Measurements from ENCODE around the gene AEN. TPM values are rescaled to one million over a fixed set of nuclear protein-coding genes. Genes with fewer than 3 reads are reported as not detected.

Gene AEN
- total RNA-seq, 1 donor from 2014 or later: 34.6 TPM

DNA sequence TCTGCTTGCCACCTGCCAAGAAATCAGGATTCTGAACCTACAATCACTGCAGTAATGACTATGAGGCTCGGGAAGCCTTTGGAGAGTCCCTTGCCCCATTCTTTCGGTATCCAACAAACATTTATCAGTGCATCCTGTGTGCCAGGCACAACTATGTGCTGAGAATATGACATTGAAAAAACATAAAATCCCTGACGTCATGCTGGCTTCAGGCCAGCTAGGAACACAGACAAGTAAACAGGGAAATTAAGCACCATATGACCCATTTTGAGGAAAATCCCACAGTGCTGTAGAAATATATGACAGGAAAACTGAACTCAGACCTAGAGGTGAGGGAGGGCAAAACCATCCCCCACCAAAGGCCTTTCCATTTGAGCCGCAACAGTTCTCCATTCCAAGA is 40.6 kb upstream of the AEN start:
- Histone ChIP-seq H3K9me3 (no peaks in the 10 kb centered on the region), H3K27ac (no peak overlapping the region), H3K4me1 (no peaks in the 10 kb centered on the region), H3K27me3 (no peaks in the 10 kb centered on the region), H3K4me3 (no peak overlapping the region), H3K36me3 (no peaks in the 10 kb centered on the region)
- DNase-seq (no peak), ATAC-seq (no peak)
- TF ChIP-seq, protein P1, sequence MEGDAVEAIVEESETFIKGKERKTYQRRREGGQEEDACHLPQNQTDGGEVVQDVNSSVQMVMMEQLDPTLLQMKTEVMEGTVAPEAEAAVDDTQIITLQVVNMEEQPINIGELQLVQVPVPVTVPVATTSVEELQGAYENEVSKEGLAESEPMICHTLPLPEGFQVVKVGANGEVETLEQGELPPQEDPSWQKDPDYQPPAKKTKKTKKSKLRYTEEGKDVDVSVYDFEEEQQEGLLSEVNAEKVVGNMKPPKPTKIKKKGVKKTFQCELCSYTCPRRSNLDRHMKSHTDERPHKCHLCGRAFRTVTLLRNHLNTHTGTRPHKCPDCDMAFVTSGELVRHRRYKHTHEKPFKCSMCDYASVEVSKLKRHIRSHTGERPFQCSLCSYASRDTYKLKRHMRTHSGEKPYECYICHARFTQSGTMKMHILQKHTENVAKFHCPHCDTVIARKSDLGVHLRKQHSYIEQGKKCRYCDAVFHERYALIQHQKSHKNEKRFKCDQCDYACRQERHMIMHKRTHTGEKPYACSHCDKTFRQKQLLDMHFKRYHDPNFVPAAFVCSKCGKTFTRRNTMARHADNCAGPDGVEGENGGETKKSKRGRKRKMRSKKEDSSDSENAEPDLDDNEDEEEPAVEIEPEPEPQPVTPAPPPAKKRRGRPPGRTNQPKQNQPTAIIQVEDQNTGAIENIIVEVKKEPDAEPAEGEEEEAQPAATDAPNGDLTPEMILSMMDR (IDR thresholded peaks at IDR 0.05): no peak
- intact Hi-C loops (cut with DNase I): no loop called here

DNA sequence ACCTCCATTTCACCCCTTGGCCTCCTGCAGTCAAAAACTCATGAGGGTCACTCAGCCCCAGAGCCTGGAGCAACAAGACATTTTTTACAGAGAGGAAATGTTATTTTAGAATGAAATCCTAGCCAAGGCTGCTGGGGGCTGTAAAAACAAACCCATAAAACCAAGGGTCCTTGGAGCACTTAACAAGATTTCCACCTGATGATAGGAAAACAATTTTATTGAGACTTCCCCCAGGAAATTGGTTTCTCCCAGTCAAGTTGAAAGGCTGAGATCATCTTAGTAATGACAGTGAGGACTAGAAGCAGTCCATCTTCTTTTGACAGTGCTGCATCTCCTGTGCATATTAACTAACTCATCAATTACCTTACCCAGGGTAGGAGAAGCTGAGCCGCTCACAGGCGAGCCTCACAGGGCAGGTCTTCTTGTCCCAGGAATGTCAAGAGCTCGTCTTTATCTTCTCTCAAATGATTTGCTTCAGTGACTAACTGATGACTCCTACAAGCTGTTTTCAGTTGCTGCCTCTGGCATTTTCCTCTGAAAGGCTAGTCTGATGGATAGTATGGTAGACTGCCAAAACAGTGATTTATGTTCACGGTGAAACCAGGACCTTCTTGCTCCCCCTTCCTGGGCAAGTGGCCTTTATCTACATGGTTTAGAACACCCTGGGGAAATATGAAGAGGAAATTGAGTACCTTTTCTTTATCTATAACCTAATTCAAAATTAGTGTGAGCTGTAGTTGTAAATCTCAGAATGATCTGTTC is 34.6 kb upstream of the AEN start:
- no peaks in the 10 kb centered on the region for H3K36me3 ChIP-seq
- ATAC-seq: no peak
- H3K27me3 ChIP-seq: no peaks in the 10 kb centered on the region
- no peaks in the 10 kb centered on the region for H3K4me1 ChIP-seq
- no peak overlapping the region for H3K27ac ChIP-seq
- TF ChIP-seq, protein P1 (IDR thresholded peaks at IDR 0.05): no peak
- DNase-seq: no peak
- no peak overlapping the region for H3K4me3 ChIP-seq
- intact Hi-C loops (cut with DNase I): no loop called here
- H3K9me3 ChIP-seq: no peaks in the 10 kb centered on the region

DNA sequence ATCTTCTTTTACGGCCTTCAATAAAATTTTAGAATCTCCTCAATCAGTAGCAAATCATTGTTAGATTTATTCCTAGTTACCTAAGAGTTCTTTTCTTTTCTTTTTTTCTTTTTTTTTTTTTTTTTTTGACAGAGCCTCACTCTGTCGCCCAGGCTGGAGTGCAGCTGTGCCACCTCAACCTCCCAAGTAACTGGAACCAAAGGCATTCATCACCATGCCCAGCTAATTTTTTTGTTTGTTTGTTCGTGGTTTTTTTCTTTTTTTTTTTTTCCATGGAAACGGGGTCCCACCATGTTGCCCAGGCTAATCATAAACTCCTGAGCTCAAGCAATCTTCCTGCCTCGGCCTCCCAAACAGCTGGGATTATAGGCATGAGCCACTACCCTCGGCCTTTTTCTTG is 30.4 kb upstream of the AEN start:
- no peak overlapping the region for H3K4me3 ChIP-seq

DNA sequence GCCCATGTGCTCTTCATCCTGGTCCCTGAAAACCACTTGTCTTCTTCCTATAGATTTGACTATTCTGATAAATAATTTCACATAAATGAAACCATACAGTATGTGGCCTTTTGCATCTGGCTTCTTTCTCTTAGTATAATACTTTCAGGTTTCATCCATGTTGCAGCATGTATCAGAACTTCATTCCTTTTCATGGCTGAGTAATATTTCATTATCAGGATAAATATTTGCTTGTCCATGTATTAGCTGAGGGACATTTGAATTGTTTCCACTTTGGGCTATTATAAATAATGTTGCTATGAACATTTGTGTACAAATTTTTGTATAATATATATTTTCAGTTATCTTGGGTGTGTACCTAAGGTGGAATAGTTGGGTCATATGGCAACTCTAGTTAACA is 29.8 kb upstream of the AEN start:
- H3K27me3 ChIP-seq: no peaks in the 10 kb centered on the region
- ATAC-seq: no peak
- no peak overlapping the region for H3K27ac ChIP-seq
- H3K4me3 ChIP-seq: no peak overlapping the region
- H3K36me3 ChIP-seq: no peaks in the 10 kb centered on the region
- intact Hi-C loops (cut with DNase I): no loop called here
- no peaks in the 10 kb centered on the region for H3K4me1 ChIP-seq
- no peak for DNase-seq
- TF ChIP-seq, protein P1 (IDR thresholded peaks at IDR 0.05): no peak
- H3K9me3 ChIP-seq: no peaks in the 10 kb centered on the region

More for the DNA sequence above, 30.4 kb upstream of the AEN start:
- Histone ChIP-seq H3K36me3 (no peaks in the 10 kb centered on the region), H3K9me3 (no peaks in the 10 kb centered on the region), H3K4me1 (no peaks in the 10 kb centered on the region), H3K27ac (no peak overlapping the region), H3K27me3 (no peaks in the 10 kb centered on the region)
- intact Hi-C loops (cut with DNase I): no loop called here
- ATAC-seq (no peak), DNase-seq (no peak)
- TF ChIP-seq, protein P1 (IDR thresholded peaks at IDR 0.05): no peak

DNA sequence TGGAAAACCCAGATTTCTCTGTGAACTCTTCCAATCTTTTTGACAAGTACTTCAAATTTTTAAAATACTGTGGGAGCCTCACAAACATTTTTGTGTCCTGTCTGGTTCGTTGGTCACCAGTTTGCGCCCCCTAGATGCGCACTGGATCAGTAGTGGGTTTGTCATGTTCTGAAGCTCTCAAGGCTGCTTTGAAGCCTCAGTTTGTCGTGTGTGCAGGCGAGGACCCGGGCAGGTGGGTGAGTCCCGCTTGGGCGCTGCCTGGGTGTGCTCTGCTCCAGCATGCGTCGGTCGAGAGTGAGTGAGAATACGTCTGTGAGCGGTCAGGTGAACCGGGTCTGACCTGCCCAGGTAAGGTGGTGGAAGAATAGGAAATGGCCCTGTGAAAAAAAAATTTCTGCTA is 17.3 kb upstream of the AEN start:
- H3K27me3 ChIP-seq: peaks cover 45% of the 10 kb centered on the region
- ATAC-seq: no peak
- TF ChIP-seq, protein P1 (IDR thresholded peaks at IDR 0.05): no peak
- no peak overlapping the region for H3K4me3 ChIP-seq
- H3K9me3 ChIP-seq: no peaks in the 10 kb centered on the region
- no peak overlapping the region for H3K27ac ChIP-seq
- DNase-seq: no peak
- no peaks in the 10 kb centered on the region for H3K4me1 ChIP-seq
- intact Hi-C loops (cut with DNase I): no loop called here
- H3K36me3 ChIP-seq: no peaks in the 10 kb centered on the region
